NK-92 (cell line): ENCODE results near the gene LSS.
"Not testable (repeated sequence)": the region's sequence is repeated elsewhere in the genome, so short reads cannot be mapped to it uniquely, and the experiment has no call there.

Experiments used
- DNase-seq: peaks from one replicate; lab custom pipeline; 2025; ENCODE audit not compliant: unreplicated experiment; lab: John Stamatoyannopoulos, UW

LSS gene

DNA sequence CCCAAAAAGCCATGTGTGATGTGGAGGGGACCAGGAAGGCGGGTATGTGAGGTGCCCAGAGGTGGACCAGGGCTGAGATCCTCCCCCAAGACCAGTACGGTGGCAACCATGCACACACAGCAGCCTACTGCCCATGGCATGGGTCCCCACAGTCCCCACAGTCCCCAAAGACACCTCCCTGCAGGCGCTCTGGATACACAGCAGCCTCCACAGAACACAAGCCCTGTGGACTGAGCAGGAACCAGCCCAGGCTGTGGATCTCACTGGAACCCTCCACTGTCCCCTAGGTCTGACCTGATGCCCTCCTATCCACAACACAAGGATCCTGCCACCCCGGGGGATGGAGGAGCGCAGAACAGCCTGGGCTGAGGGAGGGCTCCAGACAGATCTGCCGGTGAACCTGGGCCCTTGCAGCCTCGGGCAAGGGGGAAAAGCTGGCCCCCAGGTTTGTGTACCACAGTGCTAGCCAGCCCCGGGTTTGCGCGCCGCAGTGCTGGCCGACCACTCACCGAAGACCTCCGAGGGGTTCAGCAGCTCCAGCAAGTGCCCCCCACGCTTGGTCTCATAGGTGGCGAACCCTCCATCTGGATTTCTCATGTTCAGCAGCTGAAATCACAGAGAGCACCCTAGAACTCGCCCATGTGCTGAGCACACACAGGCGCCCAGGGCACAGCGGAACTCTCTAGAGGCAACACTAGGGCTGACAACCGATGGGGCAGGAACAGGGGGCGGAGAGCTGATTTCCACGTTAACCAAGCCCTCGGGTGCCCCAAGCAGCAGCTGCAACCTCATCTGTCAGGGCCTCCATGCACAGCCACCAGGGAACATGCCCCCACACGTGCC lies 22.2 kb downstream of the LSS start:
- no peak for DNase-seq

DNA sequence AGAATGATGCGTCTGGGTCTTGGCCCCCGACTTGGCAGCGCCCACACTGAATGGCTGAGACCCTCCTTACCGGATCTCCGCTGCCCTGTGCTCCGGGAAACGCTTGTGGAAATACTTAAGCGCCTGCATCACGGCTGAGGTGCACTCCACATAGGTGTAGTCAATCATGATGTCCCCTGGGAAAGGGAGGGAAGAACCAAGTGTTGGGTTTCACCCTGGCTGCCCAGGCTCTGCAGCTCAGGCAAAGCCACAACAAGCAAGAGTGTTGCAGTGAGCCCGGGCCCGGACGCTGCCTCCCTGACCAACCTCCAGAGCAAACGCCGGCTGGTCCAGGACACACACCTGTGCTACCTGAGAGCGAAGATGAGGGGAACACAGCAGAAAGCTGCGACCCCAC lies 22.8 kb downstream of the LSS start:
- DNase-seq: no peak

DNA sequence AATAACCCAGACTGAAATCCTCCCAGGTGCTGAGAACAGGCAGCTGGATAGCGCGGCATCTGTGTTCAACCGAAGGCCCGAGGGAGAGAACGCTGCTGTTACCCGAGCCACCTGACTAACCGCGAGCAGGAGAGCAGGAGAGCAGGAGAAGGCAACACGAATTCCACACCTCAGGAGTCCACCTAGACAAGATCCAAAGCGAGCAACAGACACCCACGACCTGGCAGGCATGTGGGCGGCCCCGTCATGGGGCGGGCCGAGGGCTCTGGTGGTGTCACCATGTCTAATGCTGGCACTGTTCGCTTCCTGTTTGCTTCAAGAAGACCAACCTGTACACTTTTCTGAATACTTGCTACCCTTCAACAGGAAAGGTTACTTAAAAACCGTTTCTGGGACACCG lies 23.4 kb downstream of the LSS start:
- no peak for DNase-seq

DNA sequence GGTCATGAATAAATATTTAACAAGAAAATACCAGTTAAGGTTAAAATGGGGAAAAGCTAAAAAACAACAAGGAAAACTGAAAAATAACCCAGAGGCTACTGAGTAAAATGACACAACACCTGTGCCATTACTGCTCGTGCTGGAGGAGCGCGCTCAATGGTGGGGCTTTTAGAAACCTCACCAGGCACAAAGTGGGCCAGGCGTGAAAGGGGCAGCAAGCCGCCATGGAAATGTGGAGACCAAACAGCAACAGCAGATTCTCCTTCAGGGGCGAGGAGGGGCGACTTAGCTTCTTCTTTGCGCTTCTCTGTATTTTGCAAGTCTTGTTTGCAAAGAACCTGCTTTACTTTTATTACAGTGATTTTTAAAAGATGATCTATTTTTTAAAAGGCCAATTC lies 25.4 kb downstream of the LSS start:
- DNase-seq: no peak

DNA sequence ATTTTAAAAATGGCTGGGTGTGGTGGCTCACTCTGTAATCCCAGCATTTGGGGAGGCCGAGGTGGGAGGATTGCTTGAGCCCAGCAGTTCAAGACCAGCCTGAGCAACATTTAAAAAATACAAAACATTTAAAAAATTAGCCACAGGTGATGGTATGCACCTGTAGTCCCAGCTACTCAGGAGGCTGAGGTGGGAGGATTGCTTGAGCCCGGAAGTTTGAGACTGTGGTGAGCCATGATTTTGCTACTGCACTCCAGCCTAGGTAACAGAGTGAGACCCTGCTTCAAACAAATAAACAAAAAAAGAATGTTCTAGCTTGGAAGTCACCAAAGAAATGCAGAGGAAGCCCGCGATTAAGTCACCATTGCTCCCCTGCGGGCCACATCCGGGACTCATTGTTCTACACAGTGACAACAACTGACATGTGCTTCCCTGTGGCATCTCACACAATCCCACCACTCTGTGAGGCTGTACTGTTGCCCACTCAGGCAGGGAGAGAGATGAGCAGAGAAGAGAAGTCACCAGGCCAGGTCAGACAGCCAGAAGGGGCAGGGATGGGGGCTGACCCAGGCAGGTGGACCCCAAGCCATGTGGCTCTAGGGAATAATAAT lies 25.9 kb downstream of the LSS start:
- DNase-seq: no peak

DNA sequence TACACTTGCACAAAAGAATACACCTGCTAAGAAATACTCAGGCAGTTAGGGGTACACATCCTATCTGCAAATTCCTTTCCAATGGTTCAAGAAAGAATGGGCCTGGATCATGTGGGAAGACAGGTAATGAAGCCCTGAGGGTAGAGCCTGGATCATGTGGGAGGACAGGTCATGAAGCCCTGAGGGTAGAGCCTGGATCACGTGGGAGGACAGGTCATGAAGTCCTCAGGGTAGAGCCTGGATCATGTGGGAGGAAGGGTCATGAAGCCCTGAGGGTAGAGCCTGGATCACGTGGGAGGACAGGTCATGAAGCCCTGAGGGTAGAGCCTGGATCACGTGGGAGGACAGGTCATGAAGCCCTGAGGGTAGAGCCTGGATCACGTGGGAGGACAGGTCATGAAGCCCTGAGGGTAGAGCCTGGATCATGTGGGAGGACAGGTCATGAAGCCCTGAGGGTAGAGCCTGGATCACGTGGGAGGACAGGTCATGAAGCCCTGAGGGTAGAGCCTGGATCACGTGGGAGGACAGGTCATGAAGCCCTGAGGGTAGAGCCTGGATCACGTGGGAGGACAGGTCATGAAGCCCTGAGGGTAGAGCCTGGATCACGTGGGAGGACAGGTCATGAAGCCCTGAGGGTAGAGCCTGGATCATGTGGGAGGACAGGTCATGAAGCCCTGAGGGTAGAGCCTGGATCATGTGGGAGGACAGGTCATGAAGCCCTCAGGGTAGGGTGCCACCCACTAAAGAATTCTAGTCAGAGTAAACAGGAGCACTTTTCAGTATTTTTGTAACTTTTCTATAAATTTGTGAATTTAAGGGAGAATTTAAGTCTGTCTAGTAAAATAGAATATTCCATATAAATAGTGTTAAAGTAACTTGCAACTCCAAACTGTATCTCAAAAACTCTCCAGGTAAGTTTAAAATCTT lies 27.4 kb downstream of the LSS start:
- DNase-seq: not testable (repeated sequence)

DNA sequence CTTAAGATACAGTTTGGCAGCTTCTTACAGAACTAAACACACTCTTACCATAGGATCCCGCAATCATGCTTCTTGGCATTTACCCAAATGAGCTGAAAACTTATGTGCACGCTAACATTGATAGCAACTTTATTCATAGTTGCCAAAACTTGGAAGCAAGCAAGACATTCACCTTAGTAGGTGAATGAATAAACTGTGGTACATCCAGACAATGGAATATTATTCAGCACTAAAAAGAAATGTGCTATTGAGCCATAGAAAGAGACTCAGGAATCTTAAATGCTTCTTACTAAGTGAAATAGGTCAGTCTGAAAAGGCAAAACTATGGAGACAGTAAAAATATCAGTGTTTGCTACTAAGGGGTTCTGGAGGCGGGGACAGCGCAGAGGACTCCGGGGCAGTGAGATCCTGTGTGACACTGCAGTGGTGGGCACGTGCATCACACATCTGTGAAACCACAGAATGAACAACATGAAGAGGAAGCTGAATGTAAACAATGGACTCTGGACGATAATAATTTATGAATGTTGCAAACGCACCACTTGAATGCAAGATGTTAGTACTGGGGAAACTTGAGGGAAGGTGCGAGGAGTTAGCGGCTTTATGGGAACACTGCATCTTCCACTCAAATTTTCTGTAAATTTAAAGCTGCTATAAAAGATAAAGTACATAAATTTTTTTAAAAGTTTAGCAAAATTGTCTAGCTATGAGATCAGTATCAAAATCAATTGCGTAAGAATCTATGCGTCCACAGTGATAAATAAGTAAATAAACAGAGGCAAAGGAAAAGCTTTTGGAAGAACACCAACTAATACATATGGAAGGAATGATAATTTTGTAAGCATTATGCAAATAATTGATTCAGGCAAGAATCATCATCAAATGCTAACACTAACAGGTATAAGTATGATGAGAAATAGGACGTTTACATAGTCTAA lies 28.9 kb downstream of the LSS start:
- DNase-seq: no peak

DNA sequence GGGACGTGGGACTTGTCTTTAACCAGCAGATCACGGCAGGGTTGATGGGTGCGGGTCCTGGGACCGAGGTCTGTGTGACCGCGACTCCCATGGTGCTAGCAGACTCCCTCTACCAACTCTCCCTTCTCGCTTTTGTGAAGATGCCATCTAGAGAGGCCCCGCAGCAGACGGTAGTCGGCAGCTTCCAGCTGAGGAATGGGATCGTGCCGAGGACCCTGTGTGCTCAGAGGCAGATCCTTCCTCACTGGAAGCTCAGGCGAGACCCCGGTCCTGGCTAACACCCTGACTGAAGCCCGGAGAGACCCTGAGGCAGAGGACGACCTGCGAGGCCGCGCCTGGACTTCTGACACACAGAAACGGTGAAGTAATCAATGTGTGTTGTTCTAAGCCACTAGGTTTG lies 31.8 kb downstream of the LSS start:
- DNase-seq: no peak

DNA sequence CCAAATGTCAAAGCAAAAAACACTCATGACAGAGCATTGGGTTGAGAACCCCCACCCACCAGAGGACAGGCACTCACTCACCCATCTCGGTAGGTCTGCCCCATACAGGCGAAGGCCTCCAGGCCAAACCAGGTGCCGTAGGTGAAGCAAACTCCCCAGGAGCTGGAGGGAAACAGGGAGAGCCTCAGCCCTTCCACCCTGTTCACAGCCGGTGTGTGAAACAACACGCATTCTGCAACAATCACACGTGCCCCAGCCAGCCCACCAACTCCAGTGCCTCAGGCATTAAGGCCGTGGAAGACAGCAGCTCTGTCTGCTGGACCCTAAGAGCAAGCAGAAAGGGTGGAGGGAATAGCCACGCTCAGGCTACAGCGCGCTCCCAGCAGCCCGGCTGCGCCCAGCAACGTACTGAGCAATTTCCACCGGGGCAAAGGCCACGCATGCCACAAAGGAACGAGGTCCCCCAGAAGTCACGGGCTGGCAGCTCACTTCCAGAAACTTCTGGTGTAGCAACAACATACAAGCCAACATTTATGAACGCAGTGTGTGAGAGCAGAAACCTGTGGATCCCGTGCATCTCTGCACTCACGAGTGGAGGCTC lies 32.9 kb downstream of the LSS start:
- DNase-seq: no peak

DNA sequence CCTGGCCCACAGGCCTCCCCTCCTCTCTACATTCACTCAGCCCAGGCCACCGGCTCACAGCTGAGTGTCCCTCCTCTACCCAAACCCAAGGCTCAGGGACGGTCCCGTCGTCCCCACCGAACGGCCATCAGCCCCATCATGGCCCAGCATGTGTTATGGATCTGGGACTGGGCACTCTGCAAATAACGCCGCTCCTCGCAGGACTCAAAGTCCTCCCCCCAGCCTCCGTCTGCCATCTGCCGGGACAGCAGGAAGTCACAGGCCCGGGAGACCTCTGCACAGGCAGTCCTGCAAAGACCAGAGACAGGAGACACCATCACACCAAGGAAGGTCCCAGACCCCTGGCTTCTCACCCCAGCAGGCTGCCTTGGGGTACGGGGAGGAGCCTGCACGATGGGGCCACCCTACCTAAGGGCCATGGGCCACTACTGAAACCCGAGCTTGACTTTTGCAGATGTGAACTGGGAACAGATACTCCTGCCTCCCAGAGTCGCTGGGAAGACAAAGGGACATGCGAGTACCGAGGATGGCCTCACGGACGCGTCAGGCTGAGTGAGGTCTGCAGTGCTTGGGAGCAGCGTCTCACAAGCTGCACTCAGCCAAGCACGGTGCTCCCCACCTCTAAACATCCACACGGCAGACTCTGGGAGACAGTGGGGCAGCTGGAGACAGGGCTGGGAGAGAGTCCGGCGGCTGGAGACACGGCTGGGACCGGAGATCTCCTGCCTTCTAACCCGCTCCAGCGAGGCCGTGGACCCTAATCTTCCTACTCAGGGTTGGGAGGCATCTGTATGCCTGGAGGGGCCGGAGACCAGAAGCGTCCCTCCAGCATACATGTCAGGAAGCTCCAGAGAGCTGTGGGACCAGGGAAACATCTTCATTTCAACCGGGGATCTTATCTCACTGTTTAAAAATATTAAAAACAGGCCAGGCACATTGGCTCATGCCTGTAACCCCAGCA lies 33.9 kb downstream of the LSS start:
- no peak for DNase-seq

DNA sequence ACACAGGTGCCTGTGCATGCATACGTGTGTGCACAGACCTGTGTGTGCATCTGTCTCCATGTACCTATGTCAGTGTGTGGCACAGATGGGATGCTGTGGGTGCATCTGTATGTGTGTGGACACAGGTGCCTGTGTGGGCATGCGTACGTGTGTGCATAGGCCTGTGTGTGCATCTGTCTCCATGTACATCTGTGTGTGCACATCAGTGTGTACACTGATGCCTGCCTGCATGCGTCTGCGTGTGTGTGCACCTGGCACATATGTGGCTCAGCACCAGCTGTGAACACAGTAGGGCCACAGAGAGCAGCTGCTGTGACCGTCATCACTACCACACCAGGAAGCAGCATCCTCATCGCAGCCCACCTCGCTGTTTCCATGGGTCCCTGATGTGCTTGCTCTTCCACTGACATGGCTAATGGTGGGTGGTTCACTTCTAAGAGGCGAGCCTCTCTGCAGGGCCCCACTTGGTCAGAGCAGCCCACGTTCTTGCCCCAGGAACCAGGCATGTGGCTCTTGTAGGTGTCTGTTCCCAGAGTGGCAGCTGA lies 34.7 kb downstream of the LSS start:
- DNase-seq: no peak

DNA sequence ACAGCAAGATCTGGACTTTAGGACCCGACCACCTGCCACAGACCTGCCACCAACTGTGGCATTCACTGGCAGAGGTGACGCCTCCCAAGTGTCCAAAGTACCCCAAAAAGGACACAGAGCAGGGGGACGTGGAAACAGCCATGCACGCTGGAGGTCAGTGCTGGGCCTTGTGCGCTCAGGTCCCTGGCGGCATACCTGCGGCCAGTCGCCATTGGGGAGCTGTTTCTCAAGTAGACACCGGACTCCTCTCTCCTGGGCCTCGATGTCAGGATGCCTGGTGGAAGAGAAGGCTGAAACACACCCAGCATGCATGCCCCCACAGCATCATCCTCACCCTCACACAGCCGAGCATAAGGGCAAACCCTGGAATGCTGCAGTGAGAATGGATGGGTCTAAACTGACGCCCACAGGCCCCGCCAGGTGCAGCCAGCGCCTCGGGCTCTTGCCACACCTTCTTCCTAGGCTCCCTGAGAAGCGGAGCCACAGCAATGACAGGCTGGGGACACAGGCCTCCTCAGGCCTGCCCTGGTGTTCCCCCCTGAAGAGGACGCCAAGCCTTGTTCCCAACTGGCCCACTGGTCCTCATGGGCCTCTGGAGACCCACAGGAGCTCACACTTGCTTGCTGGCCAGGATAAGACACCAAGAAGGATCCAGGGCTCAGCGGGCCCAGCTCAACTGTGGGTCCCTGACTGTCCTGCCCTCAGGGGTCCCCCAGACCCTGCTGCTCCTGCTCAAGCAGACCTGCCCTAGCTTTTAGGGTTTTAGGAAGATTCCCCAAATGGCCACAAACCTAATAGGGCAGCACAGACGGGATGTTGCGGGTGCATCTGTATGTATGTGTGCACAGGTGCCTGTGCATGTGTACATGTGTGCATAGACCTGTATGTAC lies 36.6 kb downstream of the LSS start:
- DNase-seq: no peak

DNA sequence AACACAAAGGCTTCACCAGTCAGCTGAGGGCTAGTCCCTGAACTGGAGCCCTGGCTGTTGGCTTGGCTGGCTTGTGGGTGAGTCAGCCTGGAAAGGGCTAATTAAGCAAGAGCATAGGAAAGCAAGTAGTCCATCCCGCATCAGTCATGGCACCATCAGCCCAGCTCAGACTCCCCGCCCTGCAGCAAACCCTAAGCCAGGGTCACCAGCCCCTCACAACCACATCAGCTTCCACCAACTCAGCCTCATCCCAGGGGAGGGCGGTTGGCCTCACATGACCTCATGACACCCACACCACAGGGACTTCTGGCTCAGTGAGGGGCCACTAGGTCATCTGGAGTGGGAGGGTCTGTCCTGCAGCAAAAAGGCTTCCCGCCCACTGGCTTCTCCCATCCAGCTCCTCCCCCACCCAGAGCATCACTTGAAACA lies 37.3 kb downstream of the LSS start:
- no peak for DNase-seq

DNA sequence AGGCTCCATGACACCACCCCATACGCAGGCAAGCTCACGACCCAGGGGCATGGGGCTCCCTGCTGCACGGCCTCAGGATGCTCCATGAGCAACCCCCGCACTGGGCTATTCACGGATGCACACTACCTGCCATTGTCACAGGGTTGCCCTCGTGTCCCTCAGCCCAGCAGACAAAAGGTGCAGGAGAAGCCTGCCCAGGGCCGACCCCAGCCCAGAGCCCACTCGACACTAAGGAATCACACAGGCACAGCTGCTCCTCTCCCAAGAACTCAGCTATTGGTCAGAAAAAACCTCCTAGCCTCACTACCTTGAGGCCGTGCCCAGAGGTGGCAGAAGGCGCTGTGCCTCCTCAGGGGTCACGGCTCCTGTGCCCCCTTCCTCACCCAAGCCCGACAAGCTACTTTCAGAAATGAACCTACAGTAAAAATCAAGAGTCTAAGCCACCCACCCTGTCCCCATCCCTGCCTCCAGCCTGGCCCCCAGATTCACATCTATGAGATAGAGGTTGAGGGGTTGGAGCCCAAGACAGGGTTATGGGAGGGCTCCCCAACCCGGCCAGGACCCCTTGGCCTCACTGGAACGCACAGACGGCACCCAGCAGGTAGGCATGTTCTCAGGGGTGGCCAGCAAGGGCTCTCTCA lies 38.0 kb downstream of the LSS start:
- DNase-seq: no peak

DNA sequence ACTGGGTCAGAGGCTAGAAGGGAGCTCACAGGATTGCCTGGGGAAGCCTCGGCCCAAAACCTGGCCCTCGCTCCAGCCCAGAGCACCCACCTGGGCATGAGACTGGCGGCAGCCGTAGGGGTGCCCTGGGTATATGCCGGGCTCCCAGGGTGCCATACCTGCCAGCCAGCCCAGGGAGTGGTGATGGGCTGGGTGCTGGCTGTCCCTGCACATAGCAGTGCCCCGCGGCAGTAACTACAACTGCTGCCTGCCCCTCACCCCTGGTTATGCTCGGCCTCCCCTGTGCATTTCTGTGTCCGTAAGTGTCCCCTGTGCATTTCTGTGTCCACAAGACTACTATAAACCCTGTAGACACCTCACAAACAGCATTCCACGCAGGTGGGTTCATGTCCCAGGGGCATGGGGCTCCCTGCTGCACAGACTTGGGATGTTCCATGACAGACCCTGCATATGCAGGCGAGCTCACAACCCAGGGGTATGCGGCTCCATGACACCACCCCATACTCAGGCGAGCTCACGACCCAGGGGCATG lies 38.5 kb downstream of the LSS start:
- DNase-seq: no peak

DNA sequence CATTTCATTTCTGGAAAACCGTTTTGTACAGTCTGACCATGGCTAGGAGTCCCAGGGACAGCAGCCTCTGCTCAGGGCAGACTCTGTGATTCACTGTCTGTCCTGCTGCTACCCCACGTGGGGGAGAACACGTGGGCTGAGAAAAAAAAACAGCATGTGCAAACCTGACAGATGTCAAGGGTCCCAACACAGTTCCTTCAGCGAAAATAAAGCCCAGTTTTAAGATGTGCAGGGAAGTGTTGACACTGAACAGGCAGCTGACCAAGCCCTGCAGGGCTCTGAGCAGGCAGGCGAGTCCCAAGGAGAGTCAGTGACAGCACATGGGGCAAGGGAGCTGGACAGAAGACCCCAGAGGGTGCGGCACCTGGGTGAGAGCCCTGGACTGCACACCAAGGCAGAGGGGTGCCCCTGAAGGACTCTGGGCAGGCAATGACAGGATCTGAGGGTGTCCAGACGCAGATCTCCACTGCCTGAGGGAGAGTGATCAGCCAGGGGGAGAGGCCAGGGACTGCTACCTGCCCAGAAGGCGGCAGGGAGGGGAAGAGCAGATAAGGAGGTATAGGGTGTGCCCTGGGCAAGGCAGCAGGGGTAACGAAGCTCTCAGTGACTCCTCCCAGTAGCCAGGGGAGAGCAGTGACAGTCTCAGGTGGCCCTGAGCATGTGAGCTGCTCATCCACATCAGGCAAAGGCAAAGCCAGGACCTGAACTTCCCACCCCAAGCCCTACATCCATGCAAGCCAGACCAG lies 39.2 kb downstream of the LSS start:
- DNase-seq: no peak
